Measurements from ENCODE around the gene SHOC2. TPM values are rescaled to one million over a fixed set of nuclear protein-coding genes. Genes with fewer than 3 reads are reported as not detected.

SHOC2 gene
- total RNA-seq, 1 donor from 2014 or later, result 60.8 TPM

- H3K36me3 Mint-ChIP-seq (ENCODE audit: unreplicated experiment), result no peaks in the 10 kb centered on the region
- H3K4me3 Mint-ChIP-seq (ENCODE audit: unreplicated experiment), result no peak overlapping the region
- no peaks in the 10 kb centered on the region for H3K27me3 Mint-ChIP-seq (ENCODE audit: unreplicated experiment)
- peaks cover 12% of the 10 kb centered on the region for H3K4me1 Mint-ChIP-seq (ENCODE audit: unreplicated experiment)
- no peak for DNase-seq (ENCODE audit: extremely low spot score, unreplicated experiment)
- H3K27ac Mint-ChIP-seq (ENCODE audit: unreplicated experiment), result no peak overlapping the region
- peaks cover 3% of the 10 kb centered on the region for H3K9me3 Mint-ChIP-seq (ENCODE audit: unreplicated experiment)
- no peak for TF ChIP-seq CTCF (IDR thresholded peaks at IDR 0.05)
Observed at GRCh38 chr10:110931769-110932381, 12.5 kb downstream of the SHOC2 start.

- H3K4me3 Mint-ChIP-seq (ENCODE audit: unreplicated experiment), result no peak overlapping the region
- no peak overlapping the region for H3K27ac Mint-ChIP-seq (ENCODE audit: unreplicated experiment)
- no peaks in the 10 kb centered on the region for H3K27me3 Mint-ChIP-seq (ENCODE audit: unreplicated experiment)
- no peak for DNase-seq (ENCODE audit: extremely low spot score, unreplicated experiment)
- H3K36me3 Mint-ChIP-seq (ENCODE audit: unreplicated experiment), result peaks cover 4% of the 10 kb centered on the region
- H3K9me3 Mint-ChIP-seq (ENCODE audit: unreplicated experiment), result peaks cover 3% of the 10 kb centered on the region
- TF ChIP-seq CTCF (IDR thresholded peaks at IDR 0.05), result no peak
- peaks cover 6% of the 10 kb centered on the region for H3K4me1 Mint-ChIP-seq (ENCODE audit: unreplicated experiment)
Observed at GRCh38 chr10:110932505-110933180, 13.2 kb downstream of the SHOC2 start.

GRCh38 chr10:110936757-110937156 lies 17.4 kb downstream of the SHOC2 start:
- Mint-ChIP-seq H3K9me3 (ENCODE audit: unreplicated experiment) (peaks cover 7% of the 10 kb centered on the region), H3K4me1 (ENCODE audit: unreplicated experiment) (peaks cover 5% of the 10 kb centered on the region), H3K27me3 (ENCODE audit: unreplicated experiment) (no peaks in the 10 kb centered on the region), H3K27ac (ENCODE audit: unreplicated experiment) (no peak overlapping the region), H3K36me3 (ENCODE audit: unreplicated experiment) (peaks cover 9% of the 10 kb centered on the region), H3K4me3 (ENCODE audit: unreplicated experiment) (no peak overlapping the region)
- DNase-seq (ENCODE audit: extremely low spot score, unreplicated experiment), result no peak
- no peak for TF ChIP-seq CTCF (IDR thresholded peaks at IDR 0.05)

- Mint-ChIP-seq H3K36me3 (ENCODE audit: unreplicated experiment) (peaks cover 29% of the 10 kb centered on the region), H3K27ac (ENCODE audit: unreplicated experiment) (no peak overlapping the region), H3K9me3 (ENCODE audit: unreplicated experiment) (peaks cover 17% of the 10 kb centered on the region), H3K4me3 (ENCODE audit: unreplicated experiment) (no peak overlapping the region), H3K4me1 (ENCODE audit: unreplicated experiment) (peaks cover 7% of the 10 kb centered on the region), H3K27me3 (ENCODE audit: unreplicated experiment) (no peaks in the 10 kb centered on the region)
- no peak for TF ChIP-seq CTCF (IDR thresholded peaks at IDR 0.05)
- no peak for DNase-seq (ENCODE audit: extremely low spot score, unreplicated experiment)
Observed at GRCh38 chr10:110939419-110939818, 20.0 kb downstream of the SHOC2 start.

- Mint-ChIP-seq H3K4me1 (ENCODE audit: unreplicated experiment) (peaks cover 26% of the 10 kb centered on the region), H3K27ac (ENCODE audit: unreplicated experiment) (no peak overlapping the region), H3K27me3 (ENCODE audit: unreplicated experiment) (no peaks in the 10 kb centered on the region), H3K4me3 (ENCODE audit: unreplicated experiment) (no peak overlapping the region), H3K9me3 (ENCODE audit: unreplicated experiment) (peaks cover 28% of the 10 kb centered on the region), H3K36me3 (ENCODE audit: unreplicated experiment) (peaks cover 44% of the 10 kb centered on the region)
- TF ChIP-seq CTCF (IDR thresholded peaks at IDR 0.05), result no peak
- no peak for DNase-seq (ENCODE audit: extremely low spot score, unreplicated experiment)
Observed at GRCh38 chr10:110944792-110945396, 25.5 kb downstream of the SHOC2 start.
